Hematopoietic multipotent progenitor cell treated with erythropoietin and hydrocortisone succinate and interleukin-3 and kit ligand, for 4 days (in vitro differentiated cells): ENCODE data around the gene CCDC47.
"Not testable (repeated sequence)": the region's sequence is repeated elsewhere in the genome, so short reads cannot be mapped to it uniquely, and the experiment has no call there.

Experiments used
- DNase-seq: peaks from one replicate; pipeline ENCODE4 v3.0.0-alpha.2; 2015

CCDC47 gene

GRCh38 chr17:63773272-63774140, at the start of gene CCDC47:
Gene CCDC47, minus strand, starts transcription at chr17:63773597. Its CDS starts 7,422 bp downstream, at chr17:63766175.
- DNase-seq: peak; percentile 100

GRCh38 chr17:63822537-63822936, 49.1 kb upstream of the CCDC47 start:
- DNase-seq: no peak

GRCh38 chr17:63821804-63822203, 48.4 kb upstream of the CCDC47 start:
- DNase-seq: no peak

GRCh38 chr17:63820963-63821561, 47.7 kb upstream of the CCDC47 start:
- DNase-seq: no peak

GRCh38 chr17:63819585-63820537, 46.5 kb upstream of the CCDC47 start:
- DNase-seq: no peak

- DNase-seq: no peak
Measured at GRCh38 chr17:63819131-63819530, 45.7 kb upstream of the CCDC47 start.

GRCh38 chr17:63817736-63818385, 44.5 kb upstream of the CCDC47 start:
- DNase-seq: no peak

- DNase-seq: no peak
Measured at GRCh38 chr17:63816669-63817068, 43.3 kb upstream of the CCDC47 start.

GRCh38 chr17:63816123-63816522, 42.7 kb upstream of the CCDC47 start:
- DNase-seq: no peak

GRCh38 chr17:63809970-63810369, 36.6 kb upstream of the CCDC47 start:
- no peak for DNase-seq

- no peak for DNase-seq
Measured at GRCh38 chr17:63805591-63805990, 32.2 kb upstream of the CCDC47 start.

- DNase-seq: no peak
Measured at GRCh38 chr17:63804328-63804727, 30.9 kb upstream of the CCDC47 start.

- DNase-seq: no peak
Measured at GRCh38 chr17:63800783-63801182, 27.4 kb upstream of the CCDC47 start.

- DNase-seq: no peak
Measured at GRCh38 chr17:63798572-63799106, 25.2 kb upstream of the CCDC47 start.

- not testable (repeated sequence) for DNase-seq
Measured at GRCh38 chr17:63796375-63796774, 23.0 kb upstream of the CCDC47 start.

GRCh38 chr17:63792055-63792729, 18.8 kb upstream of the CCDC47 start:
- DNase-seq: no peak

GRCh38 chr17:63790057-63790456, 16.7 kb upstream of the CCDC47 start:
- no peak for DNase-seq

- DNase-seq: no peak
Measured at GRCh38 chr17:63786971-63787711, 13.7 kb upstream of the CCDC47 start.

GRCh38 chr17:63786117-63786516, 12.7 kb upstream of the CCDC47 start:
- DNase-seq: no peak

GRCh38 chr17:63785556-63785955, 12.2 kb upstream of the CCDC47 start:
- DNase-seq: no peak

- DNase-seq: no peak
Measured at GRCh38 chr17:63783522-63783921, 10.1 kb upstream of the CCDC47 start.
